Liver (tissue), 3 donors: ENCODE measurements around the gene OMP.

ENCODE experiments used
- ATF3 ChIP-seq: IDR thresholded peaks from 2 replicates; pipeline ENCODE4 v1.6.1; 2016; ENCODE audit warnings: antibody characterized with exemption
- EGR1 ChIP-seq, 2 donors: IDR thresholded peaks; 2 replicates each; pipeline ENCODE4 v1.6.1; 2016 to 2018; ENCODE audit warnings: antibody characterized with exemption in 2 of 2, low read depth in 2 of 2
- MAX ChIP-seq: IDR thresholded peaks from 2 replicates; pipeline ENCODE4 v1.6.1; 2016; ENCODE audit warnings: antibody characterized with exemption
- RXRA ChIP-seq, 2 donors: IDR thresholded peaks; 2 replicates each; pipeline ENCODE4 v1.6.1; 2017 to 2018; ENCODE audit warnings: antibody characterized with exemption in 2 of 2, mild to moderate bottlenecking in 1 of 2
- SP1 ChIP-seq: IDR thresholded peaks from 2 replicates; pipeline ENCODE4 v1.6.1; 2018; ENCODE audit warnings: antibody characterized with exemption, mild to moderate bottlenecking
- TAF1 ChIP-seq: conservative IDR thresholded peaks from 2 replicates; pipeline ENCODE4 v1.6.1; 2016; ENCODE audit warnings: antibody characterized with exemption, mild to moderate bottlenecking
- TF ChIP-seq, protein P1 (sequence below): fragments of 150-350 bp; IDR thresholded peaks from 2 replicates; pipeline ENCODE4 v1.5.1; 2017; ENCODE audit warnings: improper control_type of control experiment, low read depth, low read length; ENCODE audit not compliant: missing input control
- donor health status: healthy.
- donor health status: healthy.

DNA sequence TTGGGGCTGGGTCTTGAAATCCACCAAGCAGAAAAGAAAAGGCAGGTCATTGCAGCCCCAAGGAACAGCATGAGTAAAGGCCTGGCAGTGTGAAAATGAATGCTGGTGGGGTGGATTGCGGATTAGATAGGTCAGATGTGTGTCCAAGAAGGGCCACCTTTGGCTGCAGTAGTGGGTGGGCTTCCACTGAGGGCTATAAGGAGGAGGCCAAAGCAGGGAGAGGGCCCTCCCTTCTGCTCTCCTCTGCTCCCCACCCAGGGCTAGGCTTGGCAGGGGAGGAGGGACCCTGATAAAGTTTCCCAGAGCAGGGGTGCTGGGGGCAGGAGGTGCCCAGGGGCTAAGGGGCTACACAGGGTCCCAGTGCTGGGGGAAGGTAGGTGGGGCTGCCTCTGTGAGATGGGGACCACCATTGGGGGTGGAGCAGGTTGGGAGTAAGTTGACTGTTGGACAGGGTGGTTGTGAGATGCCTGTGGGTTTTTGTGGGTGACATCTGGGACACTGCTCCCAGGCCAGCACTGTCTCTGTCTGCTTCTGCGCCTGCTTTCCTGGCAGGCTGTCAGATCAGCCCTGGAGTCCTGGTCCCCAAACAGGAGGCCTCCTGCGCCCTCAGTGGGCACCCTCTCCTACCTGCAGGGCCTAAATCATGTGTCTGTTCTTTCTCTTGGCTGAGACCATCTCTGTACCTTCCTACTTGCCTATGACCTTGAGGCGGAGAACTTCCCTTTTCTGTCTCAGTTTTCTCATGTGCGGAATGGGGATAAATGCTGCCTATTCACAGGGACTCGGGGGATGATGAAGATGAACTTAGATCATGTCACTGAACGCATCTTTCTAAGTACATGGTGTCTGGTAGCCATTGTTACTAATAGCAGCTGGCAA lies 33.9 kb upstream of the OMP start:
- TF ChIP-seq ATF3 (no peak), TAF1 (no peak), EGR1 (IDR thresholded peaks at IDR 0.05; ENCODE audit: low read depth in 2 of 2) (no peak), MAX (no peak), SP1 (no peak), RXRA (IDR thresholded peaks at IDR 0.05) (no peak)
- TF ChIP-seq, protein P1, sequence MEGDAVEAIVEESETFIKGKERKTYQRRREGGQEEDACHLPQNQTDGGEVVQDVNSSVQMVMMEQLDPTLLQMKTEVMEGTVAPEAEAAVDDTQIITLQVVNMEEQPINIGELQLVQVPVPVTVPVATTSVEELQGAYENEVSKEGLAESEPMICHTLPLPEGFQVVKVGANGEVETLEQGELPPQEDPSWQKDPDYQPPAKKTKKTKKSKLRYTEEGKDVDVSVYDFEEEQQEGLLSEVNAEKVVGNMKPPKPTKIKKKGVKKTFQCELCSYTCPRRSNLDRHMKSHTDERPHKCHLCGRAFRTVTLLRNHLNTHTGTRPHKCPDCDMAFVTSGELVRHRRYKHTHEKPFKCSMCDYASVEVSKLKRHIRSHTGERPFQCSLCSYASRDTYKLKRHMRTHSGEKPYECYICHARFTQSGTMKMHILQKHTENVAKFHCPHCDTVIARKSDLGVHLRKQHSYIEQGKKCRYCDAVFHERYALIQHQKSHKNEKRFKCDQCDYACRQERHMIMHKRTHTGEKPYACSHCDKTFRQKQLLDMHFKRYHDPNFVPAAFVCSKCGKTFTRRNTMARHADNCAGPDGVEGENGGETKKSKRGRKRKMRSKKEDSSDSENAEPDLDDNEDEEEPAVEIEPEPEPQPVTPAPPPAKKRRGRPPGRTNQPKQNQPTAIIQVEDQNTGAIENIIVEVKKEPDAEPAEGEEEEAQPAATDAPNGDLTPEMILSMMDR: no peak
